Left ventricle myocardium inferior (tissue), 1 donor: Measurements from ENCODE around the gene KIF13A. TPM values are rescaled to one million over a fixed set of nuclear protein-coding genes. Genes with fewer than 3 reads are reported as not detected.

Experiments
- DNase-seq: peaks from one replicate; pipeline ENCODE4 v3.0.0-alpha.2; 2020
- H3K27ac ChIP-seq: fragments of 200-600 bp; replicated peaks from 2 replicates; pipeline ENCODE4 v1.8.0; 2021
- H3K27me3 ChIP-seq: fragments of 200-600 bp; 2 replicates; pipeline ENCODE4 v1.8.0; 2021; ENCODE audit warnings: low read depth
- H3K36me3 ChIP-seq: fragments of 200-600 bp; 2 replicates; pipeline ENCODE4 v1.8.0; 2021
- H3K4me1 ChIP-seq: fragments of 200-600 bp; 2 replicates; pipeline ENCODE4 v1.8.0; 2021
- H3K4me3 ChIP-seq: fragments of 200-600 bp; 2 replicates; pipeline ENCODE4 v1.8.0; 2021; ENCODE audit warnings: mild to moderate bottlenecking, moderate library complexity
- H3K9me3 ChIP-seq: fragments of 200-600 bp; replicated peaks from 2 replicates; pipeline ENCODE4 v1.8.0; 2021
- CTCF ChIP-seq: fragments of 200-600 bp; IDR thresholded peaks from 2 replicates; pipeline ENCODE4 v1.8.0; 2021; ENCODE audit warnings: antibody characterized with exemption, mild to moderate bottlenecking, borderline replicate concordance
- intact Hi-C: fragments of 100-400 bp; cut with micrococcal nuclease; formaldehyde crosslinking; loops from one replicate; pipeline ENCODE4 v1.11.0; 2022
- total RNA-seq: library from RNA; stranded (reverse); fragmentation: NEBNext Ultra II Directional; extraction: Animal tissue kit (Norgen Biotek cat#: 25700); gene quantifications from one replicate; pipeline ENCODE4 v1.2.1, GENCODE V29; 2021
- donor health status: DM: no; HTN: yes; CAD: no; lungs with severe emphysema.

Gene KIF13A
- total RNA-seq, 1 donor from 2014 or later: 85.7 TPM

- no peak for TF ChIP-seq CTCF
- Histone ChIP-seq H3K9me3 (no peaks in the 10 kb centered on the region), H3K27me3 (no peaks in the 10 kb centered on the region), H3K4me3 (no peak overlapping the region), H3K36me3 (peaks cover 61% of the 10 kb centered on the region), H3K27ac (no peak overlapping the region), H3K4me1 (peaks cover 12% of the 10 kb centered on the region)
- intact Hi-C loops: no loop called here
- DNase-seq: no peak
Measured at GRCh38 chr6:17851720-17852161, 135.7 kb downstream of the KIF13A start.

GRCh38 chr6:17851001-17851719 is 136.3 kb downstream of the KIF13A start:
- TF ChIP-seq CTCF: no peak
- Histone ChIP-seq H3K4me3 (no peak overlapping the region), H3K4me1 (peaks cover 12% of the 10 kb centered on the region), H3K36me3 (peaks cover 62% of the 10 kb centered on the region), H3K27ac (no peak overlapping the region), H3K27me3 (no peaks in the 10 kb centered on the region), H3K9me3 (no peaks in the 10 kb centered on the region)
- no peak for DNase-seq
- intact Hi-C loops: no loop called here

- H3K27ac ChIP-seq: no peak overlapping the region
- peaks cover 55% of the 10 kb centered on the region for H3K36me3 ChIP-seq
- no peak overlapping the region for H3K4me3 ChIP-seq
- no peak for DNase-seq
- H3K4me1 ChIP-seq: peaks cover 12% of the 10 kb centered on the region
- H3K27me3 ChIP-seq: no peaks in the 10 kb centered on the region
- no peak for TF ChIP-seq CTCF
- intact Hi-C loops: no loop called here
- no peaks in the 10 kb centered on the region for H3K9me3 ChIP-seq
Measured at GRCh38 chr6:17850281-17850680, 137.2 kb downstream of the KIF13A start.

GRCh38 chr6:17847203-17847760 is 140.2 kb downstream of the KIF13A start:
- no peak for TF ChIP-seq CTCF
- Histone ChIP-seq H3K4me1 (peaks cover 6% of the 10 kb centered on the region), H3K27ac (no peak overlapping the region), H3K27me3 (no peaks in the 10 kb centered on the region), H3K4me3 (no peak overlapping the region), H3K9me3 (no peaks in the 10 kb centered on the region), H3K36me3 (peaks cover 54% of the 10 kb centered on the region)
- no peak for DNase-seq
- intact Hi-C loops: no loop called here

GRCh38 chr6:17846762-17847161 is 140.7 kb downstream of the KIF13A start:
- Histone ChIP-seq H3K27ac (no peak overlapping the region), H3K4me3 (no peak overlapping the region), H3K27me3 (no peaks in the 10 kb centered on the region), H3K36me3 (peaks cover 54% of the 10 kb centered on the region), H3K9me3 (no peaks in the 10 kb centered on the region), H3K4me1 (peaks cover 4% of the 10 kb centered on the region)
- intact Hi-C loops: no loop called here
- no peak for TF ChIP-seq CTCF
- DNase-seq: no peak
